Activated T-helper 1 cell treated with anti-CD3 and anti-CD28 coated beads, Interleukin-12 subunit alpha, Interleukin-12 subunit beta, Interleukin-2, Interleukin-4 antibody, amounts not matched to agents 30 ng/mL and 10 ng/mL and 1 ng/mL, durations not matched to agents 14 hours and 24 hours and 36 hours (primary cell): ENCODE data around the gene FBXO10. TPM values are rescaled to one million over a fixed set of nuclear protein-coding genes. Genes with fewer than 3 reads are reported as not detected.

ENCODE experiments used
- DNase-seq: peaks from one replicate; pipeline ENCODE4 v3.0.0; 2021; ENCODE audit warnings: low spot score
- H3K27ac Mint-ChIP-seq: one replicate; pipeline ENCODE4 v1.8.0; 2021; ENCODE audit warnings: mild to moderate bottlenecking, mixed read lengths
- H3K27me3 Mint-ChIP-seq: one replicate; pipeline ENCODE4 v1.8.0; 2022; ENCODE audit warnings: mild to moderate bottlenecking, moderate library complexity, mixed read lengths; ENCODE audit not compliant: insufficient read depth
- H3K36me3 Mint-ChIP-seq: one replicate; pipeline ENCODE4 v1.8.0; 2021; ENCODE audit warnings: low read depth, mixed read lengths
- H3K4me1 Mint-ChIP-seq: one replicate; pipeline ENCODE4 v1.8.0; 2021; ENCODE audit warnings: low read depth, mixed read lengths
- H3K4me3 Mint-ChIP-seq: one replicate; pipeline ENCODE4 v1.8.0; 2021; ENCODE audit warnings: mild to moderate bottlenecking, moderate library complexity, mixed read lengths
- H3K9me3 Mint-ChIP-seq: one replicate; pipeline ENCODE4 v1.8.0; 2021; ENCODE audit warnings: mixed read lengths
- intact Hi-C: fragments of 100-400 bp; cut with micrococcal nuclease; formaldehyde crosslinking; loops from one replicate; pipeline ENCODE4 v1.15.1; 2024
- total RNA-seq: library from RNA; stranded (reverse); gene quantifications from 2 replicates; pipeline ENCODE4 v1.2.3, GENCODE V29; 2022

FBXO10 gene
- total RNA-seq, 1 donor from 2014 or later: 2.9 TPM

DNA sequence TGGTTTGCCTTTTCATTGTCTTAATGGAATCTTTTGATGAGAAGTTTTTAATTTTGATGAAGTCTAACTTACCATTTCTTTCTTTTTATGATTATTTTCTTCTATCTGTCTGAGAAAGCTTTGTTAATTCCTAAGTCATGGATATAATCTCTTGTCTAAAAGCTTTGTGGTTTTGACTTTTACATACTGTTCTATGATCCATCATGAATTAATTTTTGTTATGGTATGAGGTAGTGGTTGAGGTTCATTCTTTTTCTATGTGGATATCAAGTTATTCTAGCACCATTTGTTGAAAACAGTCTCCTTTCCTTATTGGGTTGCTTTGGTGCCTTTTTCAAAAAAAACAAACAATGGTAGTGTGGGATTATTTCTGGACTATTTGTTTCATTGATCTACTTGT lies 20.4 kb downstream of the FBXO10 start:
- intact Hi-C loops: no loop called here

GRCh38 chr9:37554318-37554717 lies 21.9 kb downstream of the FBXO10 start:
- Mint-ChIP-seq H3K9me3 (no peaks in the 10 kb centered on the region), H3K4me1 (no peaks in the 10 kb centered on the region), H3K27me3 (peaks cover 4% of the 10 kb centered on the region), H3K4me3 (no peak overlapping the region), H3K27ac (no peak overlapping the region), H3K36me3 (no peaks in the 10 kb centered on the region)
- DNase-seq: no peak
- intact Hi-C loops: no loop called here

More for the DNA sequence above, 20.4 kb downstream of the FBXO10 start:
- no peaks in the 10 kb centered on the region for H3K36me3 Mint-ChIP-seq
- no peak for DNase-seq
- no peak overlapping the region for H3K27ac Mint-ChIP-seq
- no peak overlapping the region for H3K4me3 Mint-ChIP-seq
- no peaks in the 10 kb centered on the region for H3K9me3 Mint-ChIP-seq
- H3K27me3 Mint-ChIP-seq: peaks cover 4% of the 10 kb centered on the region
- H3K4me1 Mint-ChIP-seq: no peaks in the 10 kb centered on the region

DNA sequence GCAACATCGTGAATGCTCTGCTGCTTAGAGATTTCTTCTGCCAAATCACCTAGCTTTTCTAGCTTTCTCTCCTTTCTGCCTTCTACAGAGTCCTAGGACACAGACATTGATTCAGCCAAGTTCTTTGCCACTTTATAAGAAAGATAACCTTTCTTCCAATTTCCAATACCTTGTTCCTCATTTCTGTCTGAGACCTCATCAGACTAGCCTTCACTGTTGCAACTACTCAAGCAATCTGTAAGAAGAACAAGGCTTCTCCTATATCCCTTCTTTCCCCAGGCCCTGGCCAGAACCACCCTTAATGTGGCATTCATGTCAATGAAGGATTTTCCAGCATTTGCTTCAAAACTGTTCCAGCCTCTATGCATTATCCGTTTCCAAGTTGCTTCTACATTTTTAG lies 24.3 kb downstream of the FBXO10 start:
- H3K4me3 Mint-ChIP-seq: no peak overlapping the region
- no peak for DNase-seq
- intact Hi-C loops: no loop called here
- H3K4me1 Mint-ChIP-seq: no peaks in the 10 kb centered on the region
- no peaks in the 10 kb centered on the region for H3K36me3 Mint-ChIP-seq
- H3K9me3 Mint-ChIP-seq: no peaks in the 10 kb centered on the region
- peaks cover 4% of the 10 kb centered on the region for H3K27me3 Mint-ChIP-seq
- no peak overlapping the region for H3K27ac Mint-ChIP-seq

DNA sequence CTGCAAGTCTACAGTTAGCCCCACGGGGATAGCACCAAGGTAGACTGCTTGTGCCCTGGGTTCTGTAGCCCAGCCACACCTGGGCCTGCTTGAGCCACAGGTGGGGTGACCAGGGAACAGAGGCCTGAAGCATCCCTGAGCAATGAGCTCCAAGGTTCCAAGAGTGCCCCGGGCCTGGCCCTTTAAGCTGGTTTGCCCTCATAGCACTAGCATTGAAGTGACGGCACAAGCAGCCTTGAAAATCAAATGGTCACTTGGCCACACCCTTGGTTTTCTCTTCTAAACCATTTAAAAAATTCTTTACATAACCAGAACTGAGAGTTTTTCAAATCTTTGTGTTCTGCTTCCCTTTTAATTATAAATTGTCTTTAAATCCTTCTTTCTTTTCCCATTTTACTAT lies 24.7 kb downstream of the FBXO10 start:
- H3K36me3 Mint-ChIP-seq: no peaks in the 10 kb centered on the region
- H3K27ac Mint-ChIP-seq: no peak overlapping the region
- no peaks in the 10 kb centered on the region for H3K9me3 Mint-ChIP-seq

DNA sequence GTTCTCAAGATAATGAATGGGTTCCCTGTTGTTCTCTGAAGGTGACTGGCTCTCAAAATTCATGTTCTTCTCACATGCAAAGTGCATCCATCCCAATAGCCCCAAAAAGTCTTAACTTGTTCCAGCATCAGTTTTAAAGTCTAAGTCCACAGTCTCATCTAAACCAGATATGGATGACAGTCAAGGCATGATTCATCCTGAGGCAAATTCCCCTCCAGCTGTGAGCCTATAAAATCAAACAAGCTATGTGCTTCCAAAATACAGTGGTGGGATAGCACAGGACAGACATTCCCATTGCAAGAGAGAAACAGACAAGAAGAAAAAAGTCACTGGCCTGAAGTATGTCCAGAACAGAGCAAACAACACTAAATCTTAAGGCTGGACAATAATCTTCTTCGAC lies 25.4 kb downstream of the FBXO10 start:
- Mint-ChIP-seq H3K27me3 (peaks cover 4% of the 10 kb centered on the region), H3K36me3 (no peaks in the 10 kb centered on the region), H3K9me3 (no peaks in the 10 kb centered on the region), H3K4me1 (no peaks in the 10 kb centered on the region), H3K27ac (no peak overlapping the region), H3K4me3 (no peak overlapping the region)
- intact Hi-C loops: no loop called here
- no peak for DNase-seq

More for the DNA sequence above, 24.7 kb downstream of the FBXO10 start:
- no peak for DNase-seq
- H3K4me1 Mint-ChIP-seq: no peaks in the 10 kb centered on the region
- H3K4me3 Mint-ChIP-seq: no peak overlapping the region
- intact Hi-C loops: no loop called here
- H3K27me3 Mint-ChIP-seq: peaks cover 4% of the 10 kb centered on the region

DNA sequence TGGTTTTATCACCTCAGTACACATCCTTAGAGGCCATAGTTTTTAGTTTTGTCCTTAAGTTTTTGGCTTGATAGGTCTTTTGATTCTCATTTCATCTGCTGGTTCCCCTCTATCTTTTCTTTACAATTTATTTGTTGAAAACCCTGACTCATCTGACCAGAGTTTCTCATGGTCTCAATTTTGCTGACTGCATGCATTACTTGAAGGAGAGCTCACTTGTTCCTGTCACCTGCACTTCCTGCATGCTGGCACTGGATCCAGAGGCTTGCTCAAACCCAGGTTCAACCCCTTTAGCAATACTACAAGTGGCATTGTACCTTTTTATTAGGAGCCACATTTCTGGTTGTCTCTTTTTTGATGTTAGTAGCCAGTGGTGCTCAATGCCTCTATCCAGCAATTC lies 26.7 kb downstream of the FBXO10 start:
- H3K4me3 Mint-ChIP-seq: no peak overlapping the region
- intact Hi-C loops: no loop called here
- peaks cover 3% of the 10 kb centered on the region for H3K27me3 Mint-ChIP-seq
- H3K27ac Mint-ChIP-seq: no peak overlapping the region
- H3K36me3 Mint-ChIP-seq: no peaks in the 10 kb centered on the region
- DNase-seq: no peak
- H3K4me1 Mint-ChIP-seq: no peaks in the 10 kb centered on the region
- no peaks in the 10 kb centered on the region for H3K9me3 Mint-ChIP-seq

DNA sequence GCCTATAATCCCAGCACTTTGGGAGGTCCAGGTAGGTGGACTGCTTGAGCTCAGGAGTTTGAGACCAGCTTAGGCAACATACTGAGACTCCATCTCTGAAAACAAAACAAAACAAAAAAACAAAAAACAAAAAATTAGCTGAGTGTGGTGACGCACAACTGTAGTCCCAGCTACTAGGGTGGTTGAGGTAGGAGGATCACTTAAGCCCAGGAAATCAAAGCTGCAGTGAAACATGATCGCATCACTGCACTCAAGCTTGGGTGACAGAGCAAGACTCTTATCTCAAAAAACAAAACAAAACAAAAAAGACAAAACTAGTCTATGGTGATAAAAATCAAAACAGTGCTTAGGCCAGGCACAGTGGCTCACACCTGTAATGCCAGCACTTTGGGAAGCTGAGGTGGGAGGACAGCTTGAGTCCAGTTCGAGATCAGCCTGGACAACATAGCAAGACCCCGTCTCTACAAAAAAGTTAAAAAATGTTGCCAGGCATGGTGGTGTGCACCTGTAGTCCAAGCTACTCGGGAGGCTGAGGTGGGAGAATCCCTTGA lies 28.8 kb downstream of the FBXO10 start:
- Mint-ChIP-seq H3K4me1 (no peaks in the 10 kb centered on the region), H3K9me3 (no peaks in the 10 kb centered on the region), H3K27ac (no peak overlapping the region), H3K27me3 (no peaks in the 10 kb centered on the region), H3K36me3 (no peaks in the 10 kb centered on the region), H3K4me3 (no peak overlapping the region)
- intact Hi-C loops: no loop called here
- no peak for DNase-seq

GRCh38 chr9:37543468-37543867 lies 32.7 kb downstream of the FBXO10 start:
- H3K9me3 Mint-ChIP-seq: no peaks in the 10 kb centered on the region
- DNase-seq: no peak
- H3K27me3 Mint-ChIP-seq: no peaks in the 10 kb centered on the region
- H3K4me1 Mint-ChIP-seq: no peaks in the 10 kb centered on the region
- peaks cover 2% of the 10 kb centered on the region for H3K36me3 Mint-ChIP-seq
- no peak overlapping the region for H3K27ac Mint-ChIP-seq
- intact Hi-C loops: no loop called here
- H3K4me3 Mint-ChIP-seq: no peak overlapping the region

DNA sequence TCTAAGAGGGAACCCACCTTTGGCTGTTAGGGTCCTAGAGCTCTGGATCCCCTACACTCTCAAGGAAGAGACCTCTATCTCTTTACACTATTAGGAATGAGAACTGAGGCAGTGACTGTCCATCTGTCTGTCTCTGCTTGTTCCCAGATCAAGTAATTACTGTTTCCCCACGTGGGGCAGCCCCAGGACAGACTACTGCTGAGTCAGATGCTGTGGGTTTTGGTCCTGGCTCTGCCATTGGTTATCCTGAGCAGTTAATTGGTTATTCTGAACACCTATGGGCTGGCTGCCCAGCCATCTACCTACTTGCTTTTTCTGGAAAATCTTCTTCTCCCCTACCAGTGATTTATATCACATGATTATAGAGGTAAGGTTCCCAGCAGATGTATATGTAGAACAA lies 33.3 kb downstream of the FBXO10 start:
- no peak for DNase-seq
- Mint-ChIP-seq H3K9me3 (no peaks in the 10 kb centered on the region), H3K4me3 (no peak overlapping the region), H3K36me3 (peaks cover 2% of the 10 kb centered on the region), H3K27ac (no peak overlapping the region), H3K27me3 (no peaks in the 10 kb centered on the region), H3K4me1 (no peaks in the 10 kb centered on the region)
- intact Hi-C loops: no loop called here

- no peak overlapping the region for H3K4me3 Mint-ChIP-seq
- intact Hi-C loops: no loop called here
- no peak for DNase-seq
- H3K9me3 Mint-ChIP-seq: no peaks in the 10 kb centered on the region
- no peaks in the 10 kb centered on the region for H3K27me3 Mint-ChIP-seq
- no peaks in the 10 kb centered on the region for H3K4me1 Mint-ChIP-seq
- peaks cover 2% of the 10 kb centered on the region for H3K36me3 Mint-ChIP-seq
- no peak overlapping the region for H3K27ac Mint-ChIP-seq
Observed at GRCh38 chr9:37542488-37542887, 33.7 kb downstream of the FBXO10 start.

DNA sequence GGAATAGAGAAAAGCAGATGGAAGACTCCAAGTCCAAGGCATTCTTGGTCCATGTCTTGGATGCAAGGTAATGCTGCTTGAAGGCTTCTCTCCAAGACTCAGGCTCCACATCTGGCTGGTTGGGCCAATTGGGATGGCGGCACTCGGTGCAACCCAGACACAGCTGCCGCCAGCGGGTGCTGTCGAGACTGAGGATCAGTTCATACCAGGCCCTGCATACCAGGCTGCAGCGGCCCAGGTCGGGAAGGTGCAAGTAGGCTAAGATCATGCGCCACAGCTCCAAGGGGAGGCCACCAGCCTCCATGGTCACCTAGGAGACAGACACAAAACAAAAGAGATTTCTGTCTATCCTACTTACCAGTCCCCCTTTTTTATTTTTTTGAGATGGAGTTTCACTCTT lies 34.7 kb downstream of the FBXO10 start:
- no peaks in the 10 kb centered on the region for H3K4me1 Mint-ChIP-seq
- no peak overlapping the region for H3K4me3 Mint-ChIP-seq
- DNase-seq: no peak
- H3K27ac Mint-ChIP-seq: no peak overlapping the region
- intact Hi-C loops: no loop called here
- no peaks in the 10 kb centered on the region for H3K27me3 Mint-ChIP-seq
- peaks cover 2% of the 10 kb centered on the region for H3K36me3 Mint-ChIP-seq
- no peaks in the 10 kb centered on the region for H3K9me3 Mint-ChIP-seq

DNA sequence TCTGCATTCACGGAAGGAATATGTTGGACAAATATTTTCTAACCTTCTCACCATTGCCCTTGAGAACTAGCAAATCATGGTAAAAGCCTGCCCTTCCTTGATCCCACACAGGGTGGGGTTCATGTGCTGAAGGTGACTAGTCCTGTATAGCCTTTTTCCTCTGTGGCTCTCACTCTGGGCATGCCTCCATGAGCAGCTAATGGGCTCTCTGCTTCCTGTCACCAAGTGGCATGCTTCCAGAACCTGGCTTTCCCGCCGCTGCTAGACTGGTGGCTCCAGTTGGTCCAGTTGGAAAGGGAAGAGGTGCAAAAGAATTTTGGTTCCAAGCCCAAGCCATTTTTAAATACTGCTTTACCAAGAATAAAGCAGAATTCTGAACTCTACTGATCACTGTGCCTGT lies 35.5 kb downstream of the FBXO10 start:
- H3K4me1 Mint-ChIP-seq: no peaks in the 10 kb centered on the region
- H3K27ac Mint-ChIP-seq: no peak overlapping the region
- H3K9me3 Mint-ChIP-seq: no peaks in the 10 kb centered on the region
- H3K36me3 Mint-ChIP-seq: peaks cover 2% of the 10 kb centered on the region
- no peak for DNase-seq
- no peak overlapping the region for H3K4me3 Mint-ChIP-seq
- intact Hi-C loops: no loop called here
- H3K27me3 Mint-ChIP-seq: no peaks in the 10 kb centered on the region

- DNase-seq: no peak
Observed at GRCh38 chr9:37539634-37540033, 36.5 kb downstream of the FBXO10 start.

GRCh38 chr9:37538099-37538498 lies 38.1 kb downstream of the FBXO10 start:
- intact Hi-C loops: no loop called here
- Mint-ChIP-seq H3K27me3 (no peaks in the 10 kb centered on the region), H3K4me3 (no peak overlapping the region), H3K27ac (no peak overlapping the region), H3K36me3 (peaks cover 2% of the 10 kb centered on the region), H3K4me1 (no peaks in the 10 kb centered on the region), H3K9me3 (no peaks in the 10 kb centered on the region)
- no peak for DNase-seq

More at GRCh38 chr9:37539634-37540033, 36.5 kb downstream of the FBXO10 start:
- Mint-ChIP-seq H3K4me1 (no peaks in the 10 kb centered on the region), H3K9me3 (no peaks in the 10 kb centered on the region), H3K36me3 (peaks cover 2% of the 10 kb centered on the region), H3K27me3 (no peaks in the 10 kb centered on the region), H3K27ac (no peak overlapping the region), H3K4me3 (no peak overlapping the region)
- intact Hi-C loops: no loop called here
